ENCODE results near the gene SLC8A1.
A peak's percentile ranks its signal among the peaks of the same experiment; 100 is the strongest.

Gene SLC8A1

GRCh38 chr2:40123326-40123725 lies 328.6 kb downstream of the SLC8A1 start:
- DNase-seq (ENCODE audit: insufficient read length, low spot score), result no peak
- FAIRE-seq, result peak; percentile 81
- no peak for TF ChIP-seq CTCF (IDR thresholded peaks at IDR 0.05; ENCODE audit: insufficient read depth, missing control alignments)

- no peak for TF ChIP-seq CTCF (IDR thresholded peaks at IDR 0.05; ENCODE audit: insufficient read depth, missing control alignments)
- no peak for DNase-seq (ENCODE audit: insufficient read length, low spot score)
- FAIRE-seq, result no peak
Measured at GRCh38 chr2:40120957-40121356, 330.9 kb downstream of the SLC8A1 start.

GRCh38 chr2:40120026-40120425 lies 331.9 kb downstream of the SLC8A1 start:
- DNase-seq (ENCODE audit: insufficient read length, low spot score) (no peak), FAIRE-seq (no peak)
- no peak for TF ChIP-seq CTCF (IDR thresholded peaks at IDR 0.05; ENCODE audit: insufficient read depth, missing control alignments)

- no peak for DNase-seq (ENCODE audit: insufficient read length, low spot score)
- no peak for TF ChIP-seq CTCF (IDR thresholded peaks at IDR 0.05; ENCODE audit: insufficient read depth, missing control alignments)
- FAIRE-seq, result no peak
Measured at GRCh38 chr2:40118622-40119021, 333.3 kb downstream of the SLC8A1 start.

GRCh38 chr2:40115894-40116293 lies 336.0 kb downstream of the SLC8A1 start:
- DNase-seq (ENCODE audit: insufficient read length, low spot score) (no peak), FAIRE-seq (no peak)
- TF ChIP-seq CTCF (IDR thresholded peaks at IDR 0.05; ENCODE audit: insufficient read depth, missing control alignments), result no peak

GRCh38 chr2:40115348-40115747 lies 336.5 kb downstream of the SLC8A1 start:
- DNase-seq (ENCODE audit: insufficient read length, low spot score) (no peak), FAIRE-seq (no peak)
- no peak for TF ChIP-seq CTCF (IDR thresholded peaks at IDR 0.05; ENCODE audit: insufficient read depth, missing control alignments)

- FAIRE-seq, result no peak
- TF ChIP-seq CTCF (IDR thresholded peaks at IDR 0.05; ENCODE audit: insufficient read depth, missing control alignments), result no peak
- DNase-seq (ENCODE audit: insufficient read length, low spot score), result no peak
Measured at GRCh38 chr2:40113997-40114396, 337.9 kb downstream of the SLC8A1 start.
